Stimulated activated CD8-positive, alpha-beta memory T cell treated with anti-CD3 and anti-CD28 coated beads, Interleukin-4, amount 100 ng/mL, for 1 hour (primary cell): ENCODE data around the gene RABGGTA.
"Not testable (repeated sequence)": the region's sequence is repeated elsewhere in the genome, so short reads cannot be mapped to it uniquely, and the experiment has no call there.

Source experiments
- DNase-seq, 2 donors: peaks; one replicate each; pipeline ENCODE4 v3.0.0-alpha.2; 2020; ENCODE audit warnings: low read depth in 2 of 2, low spot score in 1 of 2

Gene RABGGTA

GRCh38 chr14:24219521-24219920 is 51.9 kb downstream of the RABGGTA start:
- no peak for DNase-seq

GRCh38 chr14:24219080-24219479 is 52.3 kb downstream of the RABGGTA start:
- no peak for DNase-seq

- DNase-seq: not testable (repeated sequence)
Measured at GRCh38 chr14:24216876-24217275, 54.5 kb downstream of the RABGGTA start.

- no peak for DNase-seq
Measured at GRCh38 chr14:24216345-24216699, 55.1 kb downstream of the RABGGTA start.
